Astrocyte (in vitro differentiated cells and primary cell): ENCODE measurements around the gene ZBTB21. TPM values are rescaled to one million over a fixed set of nuclear protein-coding genes. Genes with fewer than 3 reads are reported as not detected.

Experiments
- DNase-seq: peaks from one replicate; pipeline ENCODE4 v3.0.0-alpha.2; 2010; ENCODE audit warnings: low read depth
- FAIRE-seq: peaks from 2 replicates; lab custom pipeline; 2011; peaks lifted over from hg19 to GRCh38; lab: Jason Lieb, UNC
- H2AFZ ChIP-seq: 2 replicates; pipeline ENCODE4 v1.6.0; 2012; ENCODE audit warnings: low read depth, low read length, inconsistent platforms
- H3K27ac ChIP-seq: 2 replicates; pipeline ENCODE4 v1.5.1; 2011; ENCODE audit warnings: low read depth, low read length, inconsistent platforms
- H3K27me3 ChIP-seq: 2 replicates; pipeline ENCODE4 v1.6.0; 2011; ENCODE audit warnings: low read length, inconsistent platforms; ENCODE audit not compliant: insufficient read depth
- H3K36me3 ChIP-seq: 2 replicates; pipeline ENCODE4 v1.5.1; 2011; ENCODE audit warnings: low read length, inconsistent platforms; ENCODE audit not compliant: insufficient read depth
- H3K4me1 ChIP-seq: 2 replicates; pipeline ENCODE4 v1.5.1; 2011; ENCODE audit warnings: low read length, inconsistent platforms; ENCODE audit not compliant: insufficient read depth
- H3K4me2 ChIP-seq: 2 replicates; pipeline ENCODE4 v1.6.0; 2012; ENCODE audit warnings: low read length, inconsistent platforms
- H3K4me3 ChIP-seq: 2 replicates; pipeline ENCODE4 v1.5.1; 2011; ENCODE audit warnings: low read depth, mild to moderate bottlenecking, low read length, inconsistent platforms; ENCODE audit not compliant: insufficient read depth
- H3K79me2 ChIP-seq: 2 replicates; pipeline ENCODE4 v1.6.0; 2012; ENCODE audit warnings: mild to moderate bottlenecking, low read length, inconsistent platforms; ENCODE audit not compliant: insufficient read depth
- H3K9ac ChIP-seq: 2 replicates; pipeline ENCODE4 v1.6.0; 2012; ENCODE audit warnings: mild to moderate bottlenecking, low read length, inconsistent platforms
- H3K9me3 ChIP-seq: 2 replicates; pipeline ENCODE4 v1.5.1; 2012; ENCODE audit warnings: low read depth, mild to moderate bottlenecking, low read length, inconsistent platforms; ENCODE audit not compliant: insufficient read depth
- H4K20me1 ChIP-seq: 2 replicates; pipeline ENCODE4 v1.6.0; 2012; ENCODE audit warnings: low read length, inconsistent platforms; ENCODE audit not compliant: insufficient read depth
- H3K27ac Mint-ChIP-seq: one replicate; pipeline ENCODE4 v1.8.0; 2021; ENCODE audit warnings: mild to moderate bottlenecking, mixed read lengths; ENCODE audit not compliant: unreplicated experiment
- H3K27me3 Mint-ChIP-seq: one replicate; pipeline ENCODE4 v1.8.0; 2021; ENCODE audit warnings: low read depth, mixed read lengths; ENCODE audit not compliant: unreplicated experiment
- H3K36me3 Mint-ChIP-seq: one replicate; pipeline ENCODE4 v1.8.0; 2021; ENCODE audit warnings: low read depth, mixed read lengths; ENCODE audit not compliant: unreplicated experiment
- H3K4me1 Mint-ChIP-seq: one replicate; pipeline ENCODE4 v1.8.0; 2021; ENCODE audit warnings: low read depth, mixed read lengths; ENCODE audit not compliant: unreplicated experiment
- H3K4me3 Mint-ChIP-seq: one replicate; pipeline ENCODE4 v1.8.0; 2021; ENCODE audit warnings: mild to moderate bottlenecking, moderate library complexity, mixed read lengths; ENCODE audit not compliant: unreplicated experiment
- H3K9me3 Mint-ChIP-seq: one replicate; pipeline ENCODE4 v1.8.0; 2021; ENCODE audit warnings: mild to moderate bottlenecking, mixed read lengths; ENCODE audit not compliant: unreplicated experiment
- EZH2 ChIP-seq: IDR thresholded peaks from 2 replicates; pipeline ENCODE4 v1.6.1; 2012; ENCODE audit warnings: mild to moderate bottlenecking, low read length, inconsistent platforms; ENCODE audit not compliant: insufficient read depth
- total RNA-seq: library from RNA; stranded (reverse); gene quantifications from 2 replicates; pipeline ENCODE4 v1.2.1, GENCODE V29; 2021
- TF ChIP-seq, protein P1 (sequence below): IDR thresholded peaks from 2 replicates; pipeline ENCODE4 v1.5.1; 2011; ENCODE audit warnings: low read depth, mild to moderate bottlenecking, inconsistent platforms, low read length, moderate library complexity; ENCODE audit not compliant: insufficient read depth

ZBTB21 gene
- total RNA-seq, 1 donor from 2014 or later, result 20.5 TPM

DNA sequence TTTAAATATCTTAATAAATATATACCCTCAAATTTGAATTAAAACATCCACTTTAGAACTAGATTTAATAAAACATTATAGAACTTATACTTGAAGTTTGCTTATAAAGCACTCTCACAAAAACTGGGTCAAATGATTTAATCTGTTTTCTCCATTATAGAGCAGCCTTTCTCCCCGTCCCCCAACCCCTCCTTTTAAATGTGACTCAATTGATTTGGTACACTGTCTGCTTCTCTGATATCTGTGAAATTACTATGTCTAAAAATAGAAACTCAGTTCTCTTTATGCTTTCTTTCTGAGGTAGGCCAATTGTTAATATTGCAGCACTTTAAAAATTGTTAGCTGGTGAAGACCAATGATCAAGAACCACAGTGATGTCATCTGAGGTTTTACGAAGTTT lies 6.9 kb upstream of the ZBTB21 start:
- FAIRE-seq, result no peak
- Histone ChIP-seq H3K9me3 (no peaks in the 10 kb centered on the region), H3K4me1 (peaks cover 3% of the 10 kb centered on the region), H3K4me3 (no peak overlapping the region), H3K27ac (no peak overlapping the region), H3K9ac (no peak overlapping the region), H4K20me1 (no peaks in the 10 kb centered on the region), H3K79me2 (no peaks in the 10 kb centered on the region), H2AFZ (no peak overlapping the region), H3K36me3 (no peaks in the 10 kb centered on the region), H3K27me3 (peaks cover 24% of the 10 kb centered on the region), H3K4me2 (no peak overlapping the region)
- Mint-ChIP-seq H3K27ac (no peak overlapping the region), H3K4me3 (no peak overlapping the region), H3K27me3 (peaks cover 41% of the 10 kb centered on the region), H3K4me1 (peaks cover 2% of the 10 kb centered on the region), H3K36me3 (peaks cover 2% of the 10 kb centered on the region), H3K9me3 (peaks cover 2% of the 10 kb centered on the region)
- TF ChIP-seq, protein P1, sequence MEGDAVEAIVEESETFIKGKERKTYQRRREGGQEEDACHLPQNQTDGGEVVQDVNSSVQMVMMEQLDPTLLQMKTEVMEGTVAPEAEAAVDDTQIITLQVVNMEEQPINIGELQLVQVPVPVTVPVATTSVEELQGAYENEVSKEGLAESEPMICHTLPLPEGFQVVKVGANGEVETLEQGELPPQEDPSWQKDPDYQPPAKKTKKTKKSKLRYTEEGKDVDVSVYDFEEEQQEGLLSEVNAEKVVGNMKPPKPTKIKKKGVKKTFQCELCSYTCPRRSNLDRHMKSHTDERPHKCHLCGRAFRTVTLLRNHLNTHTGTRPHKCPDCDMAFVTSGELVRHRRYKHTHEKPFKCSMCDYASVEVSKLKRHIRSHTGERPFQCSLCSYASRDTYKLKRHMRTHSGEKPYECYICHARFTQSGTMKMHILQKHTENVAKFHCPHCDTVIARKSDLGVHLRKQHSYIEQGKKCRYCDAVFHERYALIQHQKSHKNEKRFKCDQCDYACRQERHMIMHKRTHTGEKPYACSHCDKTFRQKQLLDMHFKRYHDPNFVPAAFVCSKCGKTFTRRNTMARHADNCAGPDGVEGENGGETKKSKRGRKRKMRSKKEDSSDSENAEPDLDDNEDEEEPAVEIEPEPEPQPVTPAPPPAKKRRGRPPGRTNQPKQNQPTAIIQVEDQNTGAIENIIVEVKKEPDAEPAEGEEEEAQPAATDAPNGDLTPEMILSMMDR, result no peak
- TF ChIP-seq EZH2, result no peak
- DNase-seq, result no peak

DNA sequence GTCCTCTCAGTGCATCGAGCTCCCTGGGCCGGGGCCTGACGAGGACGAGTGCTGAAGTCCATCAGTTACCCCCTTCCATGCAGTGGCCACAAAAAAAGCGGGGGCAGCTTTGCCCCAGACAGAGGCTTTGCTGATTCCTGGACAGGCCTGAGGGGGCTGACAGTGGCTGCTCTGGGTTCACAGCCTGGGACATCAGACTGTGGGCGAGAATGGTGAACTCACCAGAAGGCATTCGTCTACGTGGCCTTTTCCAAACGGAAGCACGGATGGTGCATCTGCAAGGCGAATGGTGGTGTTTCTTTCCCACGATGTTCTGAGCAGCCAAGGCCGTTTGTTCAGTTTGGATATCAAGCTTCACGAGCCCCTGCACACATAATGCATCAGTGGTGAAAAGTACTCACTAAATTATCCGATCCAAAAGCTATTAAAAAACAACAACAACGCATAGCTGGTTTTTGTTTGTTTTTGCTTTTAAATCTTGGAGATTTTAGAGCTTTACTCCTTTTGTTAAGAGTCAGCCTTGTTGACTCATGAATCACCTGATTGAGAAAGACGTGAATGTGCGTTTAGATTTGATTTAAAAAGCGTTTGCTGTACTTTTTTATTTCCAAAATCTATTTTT lies 6.3 kb upstream of the ZBTB21 start:
- Mint-ChIP-seq H3K4me1 (peaks cover 2% of the 10 kb centered on the region), H3K9me3 (peaks cover 2% of the 10 kb centered on the region), H3K27me3 (peaks cover 40% of the 10 kb centered on the region), H3K36me3 (peaks cover 2% of the 10 kb centered on the region), H3K4me3 (no peak overlapping the region), H3K27ac (no peak overlapping the region)
- Histone ChIP-seq H3K36me3 (no peaks in the 10 kb centered on the region), H3K4me3 (no peak overlapping the region), H2AFZ (no peak overlapping the region), H3K27me3 (peaks cover 24% of the 10 kb centered on the region), H4K20me1 (peaks cover 3% of the 10 kb centered on the region), H3K4me2 (no peak overlapping the region), H3K9me3 (no peaks in the 10 kb centered on the region), H3K79me2 (no peaks in the 10 kb centered on the region), H3K27ac (no peak overlapping the region), H3K4me1 (peaks cover 2% of the 10 kb centered on the region), H3K9ac (no peak overlapping the region)
- TF ChIP-seq, protein P1, result no peak
- TF ChIP-seq EZH2, result no peak
- FAIRE-seq, result no peak
- DNase-seq, result no peak

DNA sequence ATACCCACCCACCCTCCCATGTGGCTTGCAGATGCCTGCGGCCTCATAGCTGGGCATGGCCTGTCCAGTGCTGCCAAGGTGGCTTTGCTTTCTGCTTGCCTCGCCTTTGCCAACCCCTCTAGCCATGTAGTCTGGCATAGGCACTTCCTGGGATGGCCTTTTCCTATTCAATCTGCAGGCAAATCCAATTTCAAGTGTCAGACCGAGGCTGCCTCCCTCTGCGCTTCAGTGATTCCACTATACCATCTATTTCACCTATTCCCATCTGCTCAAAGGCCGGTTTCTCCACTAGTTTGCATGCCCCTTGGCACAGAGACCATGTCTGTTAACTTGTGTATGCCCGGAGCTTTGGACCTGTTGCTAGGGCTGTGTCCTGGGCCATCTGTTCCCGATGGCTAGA lies 3.8 kb upstream of the ZBTB21 start:
- no peak for DNase-seq
- Mint-ChIP-seq H3K27ac (no peak overlapping the region), H3K9me3 (peaks cover 2% of the 10 kb centered on the region), H3K4me1 (peaks cover 2% of the 10 kb centered on the region), H3K36me3 (peaks cover 2% of the 10 kb centered on the region), H3K27me3 (peaks cover 25% of the 10 kb centered on the region), H3K4me3 (no peak overlapping the region)
- Histone ChIP-seq H3K9me3 (no peaks in the 10 kb centered on the region), H3K27ac (no peak overlapping the region), H3K79me2 (peaks cover 4% of the 10 kb centered on the region), H3K4me2 (no peak overlapping the region), H3K9ac (no peak overlapping the region), H3K4me1 (peaks cover 3% of the 10 kb centered on the region), H3K36me3 (no peaks in the 10 kb centered on the region), H3K4me3 (no peak overlapping the region), H4K20me1 (peaks cover 3% of the 10 kb centered on the region), H3K27me3 (peaks cover 12% of the 10 kb centered on the region), H2AFZ (no peak overlapping the region)
- no peak for FAIRE-seq
- no peak for TF ChIP-seq EZH2
- TF ChIP-seq, protein P1, result no peak
